ENCODE data around the gene GART. TPM values are rescaled to one million over a fixed set of nuclear protein-coding genes. Genes with fewer than 3 reads are reported as not detected.
A peak's percentile ranks its signal among the peaks of the same experiment; 100 is the strongest.
"Not testable (repeated sequence)": the region's sequence is repeated elsewhere in the genome, so short reads cannot be mapped to it uniquely, and the experiment has no call there.

The GART gene
- total RNA-seq, 4 donors from 2014 or later, result 45.4 to 69.0 (median 61.7) TPM

DNA sequence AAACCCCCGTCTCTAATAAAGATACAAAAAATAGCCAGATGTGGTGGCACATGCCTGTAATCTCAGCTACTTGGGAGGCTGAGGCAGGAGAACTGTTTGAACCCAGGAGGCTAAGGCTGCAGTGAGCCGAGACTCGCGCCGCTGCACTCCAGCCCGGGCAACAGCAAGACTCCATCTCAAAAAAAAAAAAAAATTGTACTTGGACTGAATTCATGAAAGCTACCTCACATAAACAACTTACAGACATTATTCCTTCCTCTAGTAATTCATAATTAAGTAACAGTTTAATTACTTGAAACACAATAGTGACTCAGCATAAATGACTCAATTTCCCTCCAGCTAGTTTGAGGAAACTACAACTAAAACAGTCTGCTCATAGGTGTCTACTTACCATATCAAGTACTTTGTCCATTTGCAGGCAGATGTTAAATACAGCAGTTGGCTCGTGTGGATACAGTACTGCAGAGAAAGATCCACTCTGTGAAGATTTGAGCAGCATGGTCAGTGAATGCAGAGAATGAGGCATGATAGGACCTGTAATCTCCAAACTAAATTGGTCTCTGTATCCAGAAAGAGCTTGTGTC lies 37.1 kb upstream of the GART start:
- no peak overlapping the region for H3K27ac ChIP-seq

DNA sequence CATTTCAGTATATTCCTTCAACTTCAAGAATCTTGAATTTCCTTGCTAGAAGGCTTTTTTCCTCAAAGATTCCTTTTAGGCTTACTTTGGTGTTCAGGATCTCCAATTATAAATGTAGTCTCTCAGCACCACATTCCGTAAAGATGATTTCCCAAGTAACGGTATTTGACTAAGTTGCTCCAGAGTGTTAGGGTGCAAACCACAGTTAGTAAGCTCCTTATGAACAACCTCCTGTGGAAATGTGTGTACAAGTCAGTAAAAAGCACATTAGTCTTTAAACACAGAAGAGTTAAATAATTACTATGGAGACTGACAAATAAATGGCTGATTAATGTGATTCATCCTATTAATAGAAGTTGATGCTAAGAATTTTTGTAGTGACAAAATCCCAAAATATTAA lies 36.3 kb upstream of the GART start:
- DNase-seq, result no peak
- Histone ChIP-seq H3K4me3 (no peak overlapping the region), H3K36me3 (peaks cover 0 to 47% (median 0%) of the 10 kb centered on the region in 3 donors), H3K9me3 (no peaks in the 10 kb centered on the region), H3K27me3 (no peaks in the 10 kb centered on the region), H3K4me1 (no peaks in the 10 kb centered on the region), H3K27ac (no peak overlapping the region)
- no peak for TF ChIP-seq POLR2A (IDR thresholded peaks at IDR 0.05)

More for the DNA sequence above, 37.1 kb upstream of the GART start:
- Histone ChIP-seq H3K36me3 (peaks cover 0 to 39% (median 0%) of the 10 kb centered on the region in 3 donors), H3K9me3 (no peaks in the 10 kb centered on the region), H3K27me3 (no peaks in the 10 kb centered on the region), H3K4me1 (no peaks in the 10 kb centered on the region), H3K4me3 (no peak overlapping the region)
- no peak for TF ChIP-seq POLR2A (IDR thresholded peaks at IDR 0.05)
- TF ChIP-seq, protein P1, sequence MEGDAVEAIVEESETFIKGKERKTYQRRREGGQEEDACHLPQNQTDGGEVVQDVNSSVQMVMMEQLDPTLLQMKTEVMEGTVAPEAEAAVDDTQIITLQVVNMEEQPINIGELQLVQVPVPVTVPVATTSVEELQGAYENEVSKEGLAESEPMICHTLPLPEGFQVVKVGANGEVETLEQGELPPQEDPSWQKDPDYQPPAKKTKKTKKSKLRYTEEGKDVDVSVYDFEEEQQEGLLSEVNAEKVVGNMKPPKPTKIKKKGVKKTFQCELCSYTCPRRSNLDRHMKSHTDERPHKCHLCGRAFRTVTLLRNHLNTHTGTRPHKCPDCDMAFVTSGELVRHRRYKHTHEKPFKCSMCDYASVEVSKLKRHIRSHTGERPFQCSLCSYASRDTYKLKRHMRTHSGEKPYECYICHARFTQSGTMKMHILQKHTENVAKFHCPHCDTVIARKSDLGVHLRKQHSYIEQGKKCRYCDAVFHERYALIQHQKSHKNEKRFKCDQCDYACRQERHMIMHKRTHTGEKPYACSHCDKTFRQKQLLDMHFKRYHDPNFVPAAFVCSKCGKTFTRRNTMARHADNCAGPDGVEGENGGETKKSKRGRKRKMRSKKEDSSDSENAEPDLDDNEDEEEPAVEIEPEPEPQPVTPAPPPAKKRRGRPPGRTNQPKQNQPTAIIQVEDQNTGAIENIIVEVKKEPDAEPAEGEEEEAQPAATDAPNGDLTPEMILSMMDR (IDR thresholded peaks at IDR 0.05), result no peak
- no peak for DNase-seq

DNA sequence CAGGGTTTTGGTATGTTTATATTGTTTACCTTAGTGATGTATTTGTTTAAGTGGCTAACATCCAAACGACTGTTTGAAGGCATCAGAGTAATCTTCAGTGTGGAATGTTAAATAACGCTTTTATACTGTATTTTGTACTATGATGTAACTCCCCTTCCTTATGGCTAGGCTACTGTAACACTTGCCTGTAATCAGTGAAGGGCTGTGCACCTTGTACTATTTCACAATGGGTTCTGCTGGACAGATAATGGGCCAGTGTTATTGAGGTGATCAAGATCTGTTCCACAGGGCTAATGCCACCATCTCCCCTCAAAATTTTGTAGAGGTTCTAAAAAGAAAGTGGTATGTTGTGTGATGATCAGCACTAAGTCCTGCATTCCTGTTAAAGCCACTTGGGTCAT lies 34.8 kb upstream of the GART start:
- not testable (repeated sequence) for H3K4me1 ChIP-seq, H3K27ac ChIP-seq, H3K9me3 ChIP-seq, H3K4me3 ChIP-seq, H3K27me3 ChIP-seq
- peak in 1 of 3 donors; percentile 66 for DNase-seq
- H3K36me3 ChIP-seq, result peaks cover 0 to 62% (median 0%) of the 10 kb centered on the region in 3 donors

DNA sequence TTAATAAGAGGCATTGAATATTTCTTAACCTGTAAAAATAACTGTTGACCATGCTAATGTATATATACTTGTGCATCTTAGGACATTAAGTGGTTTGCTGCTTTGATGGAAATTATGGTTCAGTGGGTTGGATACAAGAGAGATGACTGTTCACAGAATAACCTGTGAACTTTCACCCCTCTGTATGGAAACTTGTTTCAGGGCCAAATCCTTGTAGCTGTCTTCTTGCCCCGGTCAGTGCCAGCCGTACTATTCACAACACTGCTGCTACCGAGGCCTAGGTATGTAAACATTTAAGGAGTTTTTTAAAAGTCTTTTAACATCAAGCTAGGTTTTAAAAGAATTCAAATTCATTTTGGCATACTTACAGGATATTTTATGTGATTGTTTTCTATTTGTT lies 30.4 kb upstream of the GART start:
- no peaks in the 10 kb centered on the region for H3K9me3 ChIP-seq
- no peak overlapping the region for H3K4me3 ChIP-seq
- H3K27me3 ChIP-seq, result no peaks in the 10 kb centered on the region
- no peak for TF ChIP-seq POLR2A (IDR thresholded peaks at IDR 0.05)
- TF ChIP-seq, protein P1 (IDR thresholded peaks at IDR 0.05), result no peak
- peaks cover 0 to 93% (median 0%) of the 10 kb centered on the region in 3 donors for H3K36me3 ChIP-seq
- DNase-seq, result no peak
- peak overlapping the region in 1 of 4 donors; percentile 7 for H3K27ac ChIP-seq
- no peaks in the 10 kb centered on the region for H3K4me1 ChIP-seq

DNA sequence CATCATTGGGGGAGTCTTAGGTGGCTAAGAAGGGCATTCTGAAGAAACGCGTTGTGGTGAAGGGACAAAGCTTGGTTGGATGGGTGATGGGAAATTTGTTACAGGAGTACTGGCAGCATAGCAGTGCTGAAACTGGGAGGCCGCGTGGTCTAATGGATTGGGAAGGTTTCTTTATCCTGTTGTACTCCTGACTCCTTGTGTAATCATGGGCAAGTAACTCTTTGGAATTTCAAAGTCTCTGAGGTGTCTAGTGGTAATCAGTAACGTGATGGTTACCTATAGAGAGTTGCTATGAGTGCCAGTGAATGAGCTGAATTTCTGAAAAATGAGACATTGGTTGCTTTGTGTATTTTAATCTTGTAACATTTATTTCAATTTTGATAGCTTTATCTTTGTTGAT lies 28.1 kb upstream of the GART start:
- Histone ChIP-seq H3K9me3 (no peaks in the 10 kb centered on the region), H3K36me3 (peaks cover 0 to 80% (median 0%) of the 10 kb centered on the region in 3 donors), H3K4me1 (no peaks in the 10 kb centered on the region), H3K27ac (no peak overlapping the region), H3K27me3 (no peaks in the 10 kb centered on the region), H3K4me3 (no peak overlapping the region)
- DNase-seq, result no peak
- TF ChIP-seq, protein P1 (IDR thresholded peaks at IDR 0.05), result no peak
- no peak for TF ChIP-seq POLR2A (IDR thresholded peaks at IDR 0.05)

DNA sequence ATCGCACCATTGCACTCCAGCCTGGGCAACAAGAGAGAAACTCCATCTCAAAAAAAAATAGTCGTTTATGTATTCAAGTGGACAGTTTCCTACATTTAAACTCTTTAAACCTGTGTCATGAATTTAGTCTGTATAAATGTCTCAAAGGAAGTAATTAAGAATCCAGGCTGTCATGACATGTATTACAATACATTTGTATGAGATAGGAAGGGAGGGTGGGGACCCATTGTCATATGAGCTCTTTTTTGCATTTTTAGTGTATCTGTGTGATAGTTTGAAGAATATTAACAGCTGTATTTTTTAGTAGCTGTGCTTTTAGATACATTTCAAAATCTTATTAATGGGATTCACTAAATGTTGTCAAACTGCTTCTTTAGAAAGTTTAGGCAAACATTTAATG lies 26.5 kb upstream of the GART start:
- TF ChIP-seq POLR2A (IDR thresholded peaks at IDR 0.05), result no peak
- TF ChIP-seq, protein P1 (IDR thresholded peaks at IDR 0.05), result no peak
- Histone ChIP-seq H3K27ac (no peak overlapping the region), H3K36me3 (peaks cover 0 to 76% (median 0%) of the 10 kb centered on the region in 3 donors)

DNA sequence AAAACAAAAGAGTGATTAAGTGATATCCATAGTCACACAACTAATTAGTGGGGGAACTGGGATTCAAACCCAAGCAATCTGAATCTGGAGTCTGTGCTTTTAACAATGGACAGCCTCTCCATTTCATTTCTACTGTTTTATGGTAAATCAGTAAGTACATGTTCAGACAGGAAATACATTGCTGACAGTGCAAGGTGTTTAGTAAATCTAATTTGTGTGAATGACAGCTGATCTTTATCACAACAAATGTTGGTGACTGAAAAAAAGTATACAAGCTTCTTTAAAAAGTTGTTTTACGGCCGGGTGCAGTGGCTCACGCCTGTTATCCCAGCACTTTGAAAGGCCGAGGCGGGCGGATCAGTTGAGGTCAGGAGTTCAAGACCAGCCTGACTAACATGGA lies 26.0 kb upstream of the GART start:
- no peak overlapping the region for H3K27ac ChIP-seq
- no peak for DNase-seq
- no peaks in the 10 kb centered on the region for H3K4me1 ChIP-seq
- no peaks in the 10 kb centered on the region for H3K27me3 ChIP-seq
- H3K4me3 ChIP-seq, result no peak overlapping the region
- H3K9me3 ChIP-seq, result no peaks in the 10 kb centered on the region
- no peak for TF ChIP-seq POLR2A (IDR thresholded peaks at IDR 0.05)
- TF ChIP-seq, protein P1 (IDR thresholded peaks at IDR 0.05), result no peak
- peaks cover 0 to 75% (median 0%) of the 10 kb centered on the region in 3 donors for H3K36me3 ChIP-seq

More for the DNA sequence above, 26.5 kb upstream of the GART start:
- H3K4me1 ChIP-seq, result no peaks in the 10 kb centered on the region
- DNase-seq, result no peak
- H3K4me3 ChIP-seq, result no peak overlapping the region
- no peaks in the 10 kb centered on the region for H3K9me3 ChIP-seq
- no peaks in the 10 kb centered on the region for H3K27me3 ChIP-seq

Data from Peyer's patch (tissue), 4 donors.